KOPT-K1 (cell line): ENCODE results near the gene TCF7L1.

Experiments
- H3K27ac ChIP-seq: fragments of 200-600 bp; sonication (generic); 2 replicates; pipeline ENCODE4 v1.5.1; 2016; ENCODE audit warnings: antibody characterized with exemption, mild to moderate bottlenecking, low read depth, low read length; ENCODE audit not compliant: poor library complexity, severe bottlenecking
- H3K36me3 ChIP-seq: fragments of 200-600 bp; sonication (generic); 2 replicates; pipeline ENCODE4 v1.5.1; 2017; ENCODE audit warnings: antibody characterized with exemption, mild to moderate bottlenecking, low read length, moderate library complexity; ENCODE audit not compliant: insufficient read depth
- H3K9me3 ChIP-seq: fragments of 200-600 bp; sonication (generic); 2 replicates; pipeline ENCODE4 v1.5.1; 2017; ENCODE audit warnings: antibody characterized with exemption, low read length, mild to moderate bottlenecking; ENCODE audit not compliant: insufficient read depth, poor library complexity, severe bottlenecking

The TCF7L1 gene

DNA sequence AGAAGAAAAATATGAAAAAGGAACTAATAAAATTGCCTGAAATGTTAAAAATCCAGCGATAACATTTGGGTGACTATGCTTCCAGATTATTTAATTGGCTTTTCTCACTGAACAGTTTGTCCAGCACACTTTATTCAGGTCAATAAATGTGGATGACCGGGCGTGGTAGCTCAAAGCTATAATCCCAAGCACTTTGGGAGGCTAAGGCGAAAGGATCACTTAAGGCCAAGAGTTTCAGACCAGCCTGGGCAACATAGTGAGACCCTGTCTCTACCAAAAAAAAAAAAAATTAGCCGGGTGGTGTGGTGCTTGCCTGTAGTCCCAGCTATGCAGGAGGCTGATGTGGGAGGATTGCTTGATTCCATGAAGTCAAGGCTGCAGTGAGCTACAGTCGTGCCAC lies 139.2 kb downstream of the TCF7L1 start:
- Histone ChIP-seq H3K36me3 (no peaks in the 10 kb centered on the region), H3K9me3 (no peaks in the 10 kb centered on the region), H3K27ac (no peak overlapping the region)

DNA sequence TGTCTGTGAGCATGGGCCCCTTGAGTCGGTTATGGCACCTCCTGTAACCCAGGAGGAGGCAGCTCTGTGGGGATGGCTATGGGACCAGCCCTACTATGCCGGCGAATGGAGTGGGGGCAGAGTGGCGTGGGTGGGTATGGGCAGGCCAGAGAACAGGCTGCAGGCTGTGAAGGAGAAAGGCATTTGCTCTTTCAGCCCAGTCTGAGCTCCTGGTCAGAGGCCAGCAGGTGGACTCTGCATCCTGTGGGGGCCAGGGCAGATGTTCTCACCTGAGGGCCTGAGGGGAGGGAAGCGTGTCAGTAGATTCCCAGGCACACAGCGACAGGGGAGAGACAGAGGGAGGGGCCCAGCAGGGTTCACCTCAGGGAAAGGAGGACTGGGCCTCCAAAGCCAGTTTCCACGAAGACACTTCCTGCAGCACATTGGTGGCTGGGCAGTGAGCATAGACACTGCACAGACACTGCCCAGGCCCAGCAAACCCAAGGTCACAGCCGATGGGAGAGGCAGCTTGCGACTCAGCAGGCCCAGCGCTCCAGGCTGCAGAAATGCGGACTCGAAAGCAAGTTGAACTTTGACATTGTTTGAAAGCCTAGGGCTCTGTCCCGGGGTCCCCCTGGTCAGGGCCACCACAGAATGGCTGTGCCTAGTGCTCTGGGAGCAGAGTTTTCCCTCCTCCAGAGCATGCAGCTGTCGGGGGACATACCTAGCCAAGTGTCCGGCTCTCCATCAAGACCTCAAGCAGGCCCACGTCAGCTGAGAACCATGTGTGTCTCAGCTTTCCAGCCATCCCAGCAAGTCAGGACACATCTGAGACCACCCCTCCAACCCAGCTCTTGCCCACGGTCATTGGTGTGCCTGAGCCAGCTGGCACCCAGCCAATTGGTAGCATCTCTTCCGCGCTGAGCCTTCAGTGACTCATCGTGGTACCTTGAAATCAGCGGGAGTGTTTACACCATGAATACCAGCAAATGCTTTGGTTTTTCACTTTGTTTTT lies 140.8 kb downstream of the TCF7L1 start:
- H3K9me3 ChIP-seq: no peaks in the 10 kb centered on the region
- no peaks in the 10 kb centered on the region for H3K36me3 ChIP-seq
- no peak overlapping the region for H3K27ac ChIP-seq

DNA sequence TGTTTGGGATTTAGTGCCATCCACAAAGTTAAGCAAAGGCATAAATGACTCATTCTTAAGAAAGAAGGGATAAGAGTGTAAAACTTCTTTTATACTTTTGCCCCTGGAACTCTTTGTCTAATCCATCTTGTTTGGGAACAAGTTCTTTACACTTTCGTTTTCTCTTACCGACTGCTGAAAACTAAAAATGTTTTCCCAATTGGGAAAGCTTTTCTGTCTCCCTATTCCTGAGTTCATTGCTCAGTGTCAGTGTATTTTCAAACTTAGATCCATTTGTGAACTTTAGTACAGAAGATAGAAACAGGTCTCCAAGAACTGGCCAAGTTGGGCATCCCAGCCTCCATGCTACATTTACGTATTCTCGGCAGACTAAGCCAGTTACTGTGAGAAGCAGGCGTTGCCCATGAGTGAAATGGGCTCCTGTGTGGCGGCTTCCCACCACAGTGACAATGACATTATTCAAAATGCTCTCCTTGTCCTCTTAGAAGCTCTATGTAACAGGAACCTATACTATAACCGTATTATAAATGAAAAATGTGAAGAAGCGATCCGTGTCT lies 142.9 kb downstream of the TCF7L1 start:
- no peaks in the 10 kb centered on the region for H3K36me3 ChIP-seq
- no peak overlapping the region for H3K27ac ChIP-seq
- no peaks in the 10 kb centered on the region for H3K9me3 ChIP-seq

DNA sequence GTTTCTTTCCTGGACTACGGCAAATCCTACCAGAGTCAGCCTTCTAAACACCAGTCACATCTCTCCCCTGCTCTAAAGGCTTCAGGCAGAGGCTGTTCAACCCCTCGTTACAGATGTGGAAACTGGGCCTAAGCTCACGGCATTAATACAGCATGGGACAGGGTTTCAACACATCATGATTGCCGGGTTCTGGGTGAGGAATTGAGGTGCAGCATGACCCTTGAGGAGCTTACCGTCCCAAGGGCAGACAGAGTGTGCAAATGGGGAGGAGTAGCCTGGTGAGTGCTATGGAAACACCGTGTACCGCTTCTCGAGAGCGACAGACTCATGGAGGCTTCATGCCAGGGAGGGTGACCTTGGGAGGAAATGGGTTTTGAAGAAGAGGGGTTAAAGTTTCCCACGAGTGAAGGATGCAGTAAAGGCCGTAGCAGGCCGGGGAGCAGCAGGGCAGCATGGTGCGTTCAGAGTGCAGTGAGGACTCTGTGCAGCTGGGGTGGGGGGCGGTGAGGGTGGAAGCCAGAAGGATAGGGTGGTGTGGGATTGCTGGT lies 143.5 kb downstream of the TCF7L1 start:
- Histone ChIP-seq H3K27ac (no peak overlapping the region), H3K9me3 (no peaks in the 10 kb centered on the region), H3K36me3 (no peaks in the 10 kb centered on the region)

DNA sequence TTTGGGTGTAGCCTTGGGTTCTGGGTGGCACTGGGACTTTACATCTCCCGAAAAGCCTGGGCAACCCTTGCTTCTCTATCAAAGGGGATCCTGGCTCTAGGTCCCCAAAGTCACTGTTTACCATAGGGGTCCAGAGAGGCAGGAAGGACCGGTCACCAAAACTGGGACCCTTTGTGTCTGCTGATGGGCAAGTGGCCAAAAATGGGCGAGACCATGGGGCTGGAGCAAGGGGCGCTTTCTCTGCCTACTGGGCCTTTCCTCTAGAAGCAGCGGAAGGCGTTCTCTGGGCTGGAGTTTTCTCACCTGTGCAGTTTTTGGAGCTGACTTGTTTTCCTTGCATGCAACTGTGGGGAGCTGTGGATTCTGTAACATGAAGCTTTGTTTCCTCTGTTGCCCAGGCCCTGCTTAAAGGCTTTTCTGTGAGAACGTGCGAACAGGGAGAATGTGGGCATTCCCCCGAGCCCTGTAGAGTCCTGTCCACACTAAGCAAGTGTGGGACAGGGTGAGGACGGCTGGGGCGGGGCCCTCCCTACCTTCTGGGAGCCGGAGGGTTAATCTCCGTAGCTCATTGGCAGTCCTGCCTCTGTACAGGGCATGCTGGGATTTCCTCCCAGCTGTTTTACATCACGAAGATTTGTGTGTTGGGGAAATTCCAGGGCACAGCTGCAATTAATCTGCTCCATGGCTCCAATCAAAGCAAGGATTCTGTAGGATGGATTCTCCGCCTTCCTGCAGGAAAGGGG lies 144.4 kb downstream of the TCF7L1 start:
- Histone ChIP-seq H3K9me3 (no peaks in the 10 kb centered on the region), H3K36me3 (no peaks in the 10 kb centered on the region), H3K27ac (no peak overlapping the region)

DNA sequence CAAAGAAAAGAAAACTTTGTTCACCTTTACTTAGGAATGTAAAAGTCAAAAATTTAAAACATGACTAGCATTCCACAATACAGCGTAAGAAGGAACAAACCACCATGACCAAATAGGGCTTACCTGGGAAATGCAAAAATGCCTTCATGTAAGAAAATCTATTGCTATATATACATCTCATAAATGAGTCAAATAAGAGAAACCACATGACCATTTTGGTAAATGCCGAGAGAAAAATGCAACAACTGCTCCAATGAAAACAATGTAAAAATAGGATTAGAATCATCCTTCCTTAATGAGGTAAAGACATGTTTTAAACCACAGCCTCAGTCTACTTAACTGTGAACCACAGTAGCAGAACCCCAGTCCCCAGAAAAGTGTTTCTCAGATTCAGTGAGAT lies 145.2 kb downstream of the TCF7L1 start:
- Histone ChIP-seq H3K36me3 (no peaks in the 10 kb centered on the region), H3K27ac (no peak overlapping the region)

DNA sequence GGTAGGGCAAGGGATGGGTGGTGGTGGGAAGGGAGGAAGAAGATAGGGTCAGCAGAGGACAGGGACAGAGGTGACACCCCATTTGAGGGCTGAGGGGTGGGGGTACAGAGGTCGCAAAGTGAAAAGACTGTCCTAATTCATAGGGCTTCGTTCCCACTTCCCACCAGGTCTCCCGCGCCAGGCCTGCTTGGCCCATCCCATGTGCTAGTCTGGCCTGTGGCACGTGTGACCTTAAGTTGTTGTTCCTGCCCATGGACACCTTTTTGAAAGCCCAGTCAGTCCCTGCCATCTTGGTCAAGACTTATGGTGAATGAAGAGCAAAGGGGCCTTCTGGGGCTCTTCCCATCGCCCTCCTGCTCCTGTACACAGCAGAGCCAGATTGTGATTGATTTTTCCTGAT lies 148.4 kb downstream of the TCF7L1 start:
- H3K27ac ChIP-seq: no peak overlapping the region
- H3K9me3 ChIP-seq: no peaks in the 10 kb centered on the region
- no peaks in the 10 kb centered on the region for H3K36me3 ChIP-seq

More for the DNA sequence above, 145.2 kb downstream of the TCF7L1 start:
- no peaks in the 10 kb centered on the region for H3K9me3 ChIP-seq

DNA sequence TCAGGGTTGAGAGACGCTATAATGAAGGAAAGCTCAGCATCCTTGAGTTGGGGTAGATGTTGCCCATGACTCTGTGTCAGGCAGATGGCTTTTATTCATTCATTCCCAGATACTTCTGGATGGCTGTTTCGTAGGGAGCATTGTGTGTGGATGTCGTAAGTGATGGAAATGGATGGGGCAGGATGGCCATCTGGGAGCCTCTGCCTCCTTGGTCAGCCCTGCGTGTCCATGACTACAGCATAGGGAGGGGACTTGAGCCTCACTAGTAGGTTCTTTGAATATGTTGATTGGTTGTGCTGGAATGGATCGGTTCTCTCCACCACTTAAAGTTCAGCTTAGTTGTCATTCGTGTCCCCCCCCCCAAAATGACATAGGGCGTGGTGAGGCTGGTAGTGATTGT lies 149.7 kb downstream of the TCF7L1 start:
- no peaks in the 10 kb centered on the region for H3K36me3 ChIP-seq
- H3K27ac ChIP-seq: no peak overlapping the region
- H3K9me3 ChIP-seq: no peaks in the 10 kb centered on the region

DNA sequence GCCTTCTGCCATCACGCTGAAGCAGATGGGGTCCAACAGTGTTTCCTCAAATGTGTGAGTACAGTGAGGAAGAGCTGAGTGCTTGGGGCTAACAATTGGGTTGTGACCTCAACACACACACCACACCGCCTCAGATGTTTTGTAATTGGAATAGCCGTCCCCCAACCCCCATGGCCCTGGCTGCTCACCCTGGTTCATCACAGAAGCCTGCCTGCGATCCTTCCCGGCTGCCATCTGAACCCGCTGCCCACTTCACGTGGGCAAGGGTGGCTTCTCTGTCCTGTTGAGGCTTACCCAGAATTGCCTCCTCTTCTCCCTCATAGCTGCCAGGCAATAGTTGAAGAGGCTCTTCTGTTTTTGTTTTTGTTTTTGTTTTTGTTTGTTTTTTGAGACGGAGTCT lies 150.4 kb downstream of the TCF7L1 start:
- Histone ChIP-seq H3K9me3 (no peaks in the 10 kb centered on the region), H3K27ac (no peak overlapping the region), H3K36me3 (no peaks in the 10 kb centered on the region)

DNA sequence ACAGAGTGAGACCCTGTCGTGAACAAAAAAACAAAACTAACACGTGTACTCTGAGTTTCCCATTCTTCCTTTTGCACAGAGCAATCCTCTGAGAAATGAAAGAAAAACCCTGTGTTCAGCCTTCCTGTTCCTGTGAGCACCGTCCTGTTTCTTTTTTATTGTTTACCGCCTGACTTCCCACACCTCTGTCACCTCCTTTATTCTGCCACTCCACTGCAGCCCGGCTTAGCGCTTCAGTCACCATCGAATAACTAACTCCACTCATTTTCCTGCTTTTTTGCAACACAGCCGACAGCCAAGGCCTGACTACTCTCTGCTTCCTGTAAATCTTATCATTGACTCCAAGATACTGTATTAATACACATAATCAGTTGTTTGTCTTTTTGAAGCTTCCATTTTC lies 153.7 kb downstream of the TCF7L1 start:
- no peak overlapping the region for H3K27ac ChIP-seq

DNA sequence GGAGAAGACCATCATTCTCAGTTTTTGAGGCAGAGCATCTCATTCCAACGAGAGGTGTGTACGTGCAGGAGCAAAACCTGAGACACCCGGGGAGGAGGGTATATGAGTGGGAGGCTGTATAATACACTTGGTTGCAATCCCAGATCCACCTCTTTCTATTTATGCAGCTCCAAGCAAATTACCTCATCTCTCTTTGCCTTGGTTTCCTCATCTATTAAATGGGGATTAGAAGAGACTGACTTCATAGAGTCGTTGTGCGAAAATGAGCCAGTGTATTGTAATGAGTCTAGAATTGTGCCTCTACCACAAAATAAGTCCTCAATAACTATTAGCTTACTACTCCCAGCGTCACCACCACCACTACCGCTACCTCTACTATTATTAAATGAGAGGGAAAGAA lies 154.5 kb downstream of the TCF7L1 start:
- Histone ChIP-seq H3K9me3 (no peaks in the 10 kb centered on the region), H3K36me3 (no peaks in the 10 kb centered on the region), H3K27ac (no peak overlapping the region)

More for the DNA sequence above, 153.7 kb downstream of the TCF7L1 start:
- Histone ChIP-seq H3K9me3 (no peaks in the 10 kb centered on the region), H3K36me3 (no peaks in the 10 kb centered on the region)

DNA sequence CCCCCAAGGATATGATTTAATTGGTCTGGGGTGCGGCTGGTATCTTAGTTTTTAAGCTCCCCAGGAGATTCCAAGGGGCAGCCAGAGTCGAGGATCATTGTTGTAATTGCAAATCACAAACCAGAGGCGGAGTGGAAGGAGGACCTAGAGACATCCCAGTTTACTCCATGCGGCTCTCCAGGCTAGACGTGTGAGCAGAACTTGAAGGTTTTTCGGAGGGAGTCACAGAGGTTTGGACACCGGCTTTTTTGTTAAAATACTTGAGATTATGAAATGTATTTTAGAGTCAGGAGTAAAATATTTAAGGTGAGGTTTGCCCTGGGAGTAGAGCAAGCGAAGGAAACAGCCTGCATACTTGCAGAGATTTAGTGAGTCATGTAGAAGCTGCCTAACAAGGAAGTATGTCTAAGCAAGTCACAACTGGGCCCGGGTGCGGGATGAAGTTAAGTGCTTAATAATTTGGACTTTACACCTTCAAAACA lies 155.1 kb downstream of the TCF7L1 start:
- Histone ChIP-seq H3K9me3 (no peaks in the 10 kb centered on the region), H3K27ac (no peak overlapping the region), H3K36me3 (no peaks in the 10 kb centered on the region)

DNA sequence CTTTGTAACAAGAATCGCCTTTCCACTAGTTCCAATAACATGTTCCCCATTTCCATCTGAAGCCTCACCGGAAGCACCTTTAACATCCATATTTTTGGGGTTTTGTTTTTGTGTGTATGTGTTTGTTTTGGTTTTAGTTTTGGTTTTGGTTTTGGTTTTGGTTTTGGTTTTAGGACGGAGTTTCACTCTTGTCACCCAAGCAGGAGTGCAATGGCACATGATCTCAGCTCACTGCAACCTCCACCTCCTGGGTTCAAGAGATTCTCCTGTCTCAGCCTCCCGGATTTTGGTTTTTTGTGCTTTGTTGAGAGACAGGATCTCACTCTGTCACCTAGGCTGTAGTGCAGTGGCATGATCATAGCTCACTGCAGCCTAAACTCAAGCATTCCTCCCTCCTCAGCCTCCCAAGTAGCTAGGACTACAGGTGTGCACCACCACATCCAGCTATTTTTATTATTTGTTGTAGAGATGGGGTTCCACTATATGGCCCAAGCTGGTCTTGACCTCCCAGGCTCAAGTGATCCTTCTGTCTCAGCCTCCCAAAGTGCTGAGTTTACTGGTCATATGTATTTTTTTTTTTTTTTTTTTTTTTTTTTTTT lies 158.3 kb downstream of the TCF7L1 start:
- H3K9me3 ChIP-seq: no peaks in the 10 kb centered on the region
- peak overlapping the region; percentile 3 for H3K27ac ChIP-seq
- H3K36me3 ChIP-seq: no peaks in the 10 kb centered on the region

DNA sequence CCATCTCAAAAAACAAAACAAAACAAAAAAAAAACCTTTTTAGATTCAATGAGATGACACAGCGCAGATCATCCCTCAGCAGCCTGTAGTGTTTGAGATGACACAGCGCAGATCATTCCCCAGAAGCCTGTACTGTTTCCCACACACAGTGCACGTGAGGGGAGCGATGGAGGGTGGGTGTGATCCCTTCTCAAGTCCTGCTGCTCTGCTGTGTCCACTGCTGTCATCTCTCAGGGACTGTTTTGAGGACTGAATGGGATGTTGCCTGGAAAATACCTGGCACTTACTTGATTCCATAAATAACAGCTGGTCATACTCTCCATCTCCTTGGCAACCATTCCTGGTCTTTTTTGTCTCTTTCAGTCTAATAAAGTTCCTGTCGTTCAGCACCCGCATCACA lies 168.9 kb downstream of the TCF7L1 start:
- Histone ChIP-seq H3K36me3 (no peaks in the 10 kb centered on the region), H3K27ac (no peak overlapping the region), H3K9me3 (no peaks in the 10 kb centered on the region)
